ENCODE data around the gene ADRM1.
A peak's percentile ranks its signal among the peaks of the same experiment; 100 is the strongest.

ADRM1 gene

DNA sequence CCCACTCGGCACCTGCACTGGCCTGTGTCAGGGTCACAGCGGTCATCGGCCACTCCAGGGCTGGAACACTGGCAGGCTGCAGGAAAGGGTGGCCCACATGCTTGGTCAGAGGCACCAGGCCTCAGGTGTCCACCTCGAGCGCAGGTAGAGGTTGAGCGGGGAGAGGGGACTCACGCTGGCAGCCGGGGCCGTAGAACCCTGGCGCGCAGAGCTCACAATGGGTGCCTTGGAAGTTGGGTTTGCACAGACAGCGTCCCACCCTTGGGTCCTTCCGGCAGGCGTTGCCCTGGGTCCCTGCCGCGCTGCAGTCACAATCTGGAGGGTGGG lies 35.5 kb downstream of the ADRM1 start:
- H3K36me3 ChIP-seq (ENCODE audit: control insufficient read depth, insufficient read depth, low read length) = no peaks in the 10 kb centered on the region

DNA sequence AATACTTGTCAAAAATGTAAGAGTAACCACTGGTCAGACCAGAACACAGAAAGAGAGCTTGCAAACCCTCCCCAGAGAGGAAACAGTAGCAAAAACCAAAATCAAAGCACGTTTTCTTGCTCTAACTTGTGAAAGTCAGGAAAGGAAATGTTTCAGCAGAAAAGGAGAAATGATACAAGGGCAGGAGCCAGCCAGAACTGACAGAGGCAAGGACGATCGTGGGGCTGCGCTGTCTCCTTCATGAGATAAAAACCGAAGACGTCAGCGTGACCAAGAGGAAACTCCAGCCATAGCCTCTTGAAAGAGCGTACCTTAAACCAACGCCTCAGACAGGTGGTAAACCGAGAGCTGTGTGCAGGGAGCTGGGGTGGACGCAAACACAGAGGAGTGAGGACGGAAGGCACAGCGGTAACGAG lies 36.9 kb downstream of the ADRM1 start:
- TF ChIP-seq, protein P1, sequence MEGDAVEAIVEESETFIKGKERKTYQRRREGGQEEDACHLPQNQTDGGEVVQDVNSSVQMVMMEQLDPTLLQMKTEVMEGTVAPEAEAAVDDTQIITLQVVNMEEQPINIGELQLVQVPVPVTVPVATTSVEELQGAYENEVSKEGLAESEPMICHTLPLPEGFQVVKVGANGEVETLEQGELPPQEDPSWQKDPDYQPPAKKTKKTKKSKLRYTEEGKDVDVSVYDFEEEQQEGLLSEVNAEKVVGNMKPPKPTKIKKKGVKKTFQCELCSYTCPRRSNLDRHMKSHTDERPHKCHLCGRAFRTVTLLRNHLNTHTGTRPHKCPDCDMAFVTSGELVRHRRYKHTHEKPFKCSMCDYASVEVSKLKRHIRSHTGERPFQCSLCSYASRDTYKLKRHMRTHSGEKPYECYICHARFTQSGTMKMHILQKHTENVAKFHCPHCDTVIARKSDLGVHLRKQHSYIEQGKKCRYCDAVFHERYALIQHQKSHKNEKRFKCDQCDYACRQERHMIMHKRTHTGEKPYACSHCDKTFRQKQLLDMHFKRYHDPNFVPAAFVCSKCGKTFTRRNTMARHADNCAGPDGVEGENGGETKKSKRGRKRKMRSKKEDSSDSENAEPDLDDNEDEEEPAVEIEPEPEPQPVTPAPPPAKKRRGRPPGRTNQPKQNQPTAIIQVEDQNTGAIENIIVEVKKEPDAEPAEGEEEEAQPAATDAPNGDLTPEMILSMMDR (IDR thresholded peaks at IDR 0.05; ENCODE audit: insufficient read depth, low read length, poor library complexity, severe bottlenecking) = no peak
- Histone ChIP-seq H3K36me3 (ENCODE audit: control insufficient read depth, insufficient read depth, low read length) (no peaks in the 10 kb centered on the region), H3K4me3 (replicated peaks; ENCODE audit: low read depth, low read length) (peak overlapping the region; percentile 58), H3K27me3 (replicated peaks; ENCODE audit: control insufficient read depth, insufficient read depth, low read length) (no peaks in the 10 kb centered on the region)
- peak; percentile 74 for DNase-seq (ENCODE audit: extremely low read depth, insufficient read length)

More for the DNA sequence above, 35.5 kb downstream of the ADRM1 start:
- Histone ChIP-seq H3K4me3 (replicated peaks; ENCODE audit: low read depth, low read length) (no peak overlapping the region), H3K27me3 (replicated peaks; ENCODE audit: control insufficient read depth, insufficient read depth, low read length) (no peaks in the 10 kb centered on the region)
- no peak for DNase-seq (ENCODE audit: extremely low read depth, insufficient read length)
- TF ChIP-seq, protein P1 (IDR thresholded peaks at IDR 0.05; ENCODE audit: insufficient read depth, low read length, poor library complexity, severe bottlenecking) = no peak

DNA sequence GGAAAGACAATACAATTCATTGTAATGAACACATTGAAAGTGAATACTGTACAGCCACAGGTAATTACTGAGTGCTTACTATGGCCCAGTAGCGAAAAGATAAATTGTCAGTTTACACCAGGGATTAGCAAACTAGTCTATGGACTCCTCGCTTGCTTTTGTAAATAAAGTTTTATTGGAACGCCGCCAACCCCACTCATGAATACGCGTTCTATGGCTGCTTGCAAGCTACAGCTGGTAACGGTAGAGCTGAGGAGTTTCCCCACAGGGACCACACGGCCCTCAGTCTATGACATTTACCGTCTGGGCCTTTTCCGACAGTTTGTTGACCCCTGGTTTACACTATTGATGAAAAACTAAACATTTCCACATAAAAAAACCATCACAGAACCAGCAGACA lies 40.1 kb downstream of the ADRM1 start:
- Histone ChIP-seq H3K36me3 (ENCODE audit: control insufficient read depth, insufficient read depth, low read length) (no peaks in the 10 kb centered on the region), H3K27me3 (replicated peaks; ENCODE audit: control insufficient read depth, insufficient read depth, low read length) (no peaks in the 10 kb centered on the region), H3K4me3 (replicated peaks; ENCODE audit: low read depth, low read length) (no peak overlapping the region)
- TF ChIP-seq, protein P1 (IDR thresholded peaks at IDR 0.05; ENCODE audit: insufficient read depth, low read length, poor library complexity, severe bottlenecking) = no peak
- no peak for DNase-seq (ENCODE audit: extremely low read depth, insufficient read length)

DNA sequence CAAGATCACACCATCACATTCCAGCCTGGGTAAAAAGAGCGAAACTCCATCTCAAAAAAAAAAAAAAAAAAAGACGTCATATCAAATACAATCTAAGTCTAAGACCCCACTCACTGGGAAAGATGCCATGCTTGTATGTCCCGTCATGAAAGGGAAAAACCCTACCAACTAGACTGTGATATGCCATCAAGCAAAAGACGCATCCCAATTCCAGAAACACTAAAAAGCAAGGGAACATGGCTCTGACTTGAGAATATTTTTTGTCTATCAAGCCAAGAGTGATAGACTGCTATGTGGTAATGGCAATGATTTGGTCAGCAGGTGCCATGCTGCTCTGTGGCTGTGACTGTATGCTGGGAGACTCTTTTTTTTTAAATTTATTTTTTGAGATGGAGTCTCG lies 41.3 kb downstream of the ADRM1 start:
- TF ChIP-seq, protein P1 (IDR thresholded peaks at IDR 0.05; ENCODE audit: insufficient read depth, low read length, poor library complexity, severe bottlenecking) = no peak
- no peak for DNase-seq (ENCODE audit: extremely low read depth, insufficient read length)
- H3K36me3 ChIP-seq (ENCODE audit: control insufficient read depth, insufficient read depth, low read length) = no peaks in the 10 kb centered on the region
- H3K4me3 ChIP-seq (replicated peaks; ENCODE audit: low read depth, low read length) = no peak overlapping the region
- H3K27me3 ChIP-seq (replicated peaks; ENCODE audit: control insufficient read depth, insufficient read depth, low read length) = no peaks in the 10 kb centered on the region

DNA sequence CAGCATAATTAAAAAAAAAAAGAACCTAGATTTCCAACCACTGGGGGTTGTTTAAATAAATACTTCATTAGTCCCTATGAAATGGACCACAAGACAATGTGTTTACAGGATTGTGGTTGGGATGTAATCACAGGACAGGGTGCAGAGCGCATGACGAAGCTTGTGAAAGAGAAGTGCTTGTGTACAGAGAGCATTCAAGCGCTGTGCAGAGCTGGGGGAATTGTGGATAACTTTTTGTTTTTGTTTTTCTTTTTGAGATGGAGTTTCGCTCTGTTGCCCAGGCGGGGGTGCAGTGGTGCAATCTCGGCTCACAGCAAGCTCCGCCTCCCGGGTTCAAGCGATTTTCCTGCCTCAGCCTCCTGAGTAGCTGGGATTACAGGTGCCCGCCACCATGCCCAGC lies 42.0 kb downstream of the ADRM1 start:
- no peaks in the 10 kb centered on the region for H3K27me3 ChIP-seq (replicated peaks; ENCODE audit: control insufficient read depth, insufficient read depth, low read length)
- TF ChIP-seq, protein P1 (IDR thresholded peaks at IDR 0.05; ENCODE audit: insufficient read depth, low read length, poor library complexity, severe bottlenecking) = no peak
- H3K36me3 ChIP-seq (ENCODE audit: control insufficient read depth, insufficient read depth, low read length) = no peaks in the 10 kb centered on the region
- H3K4me3 ChIP-seq (replicated peaks; ENCODE audit: low read depth, low read length) = no peak overlapping the region
- no peak for DNase-seq (ENCODE audit: extremely low read depth, insufficient read length)

DNA sequence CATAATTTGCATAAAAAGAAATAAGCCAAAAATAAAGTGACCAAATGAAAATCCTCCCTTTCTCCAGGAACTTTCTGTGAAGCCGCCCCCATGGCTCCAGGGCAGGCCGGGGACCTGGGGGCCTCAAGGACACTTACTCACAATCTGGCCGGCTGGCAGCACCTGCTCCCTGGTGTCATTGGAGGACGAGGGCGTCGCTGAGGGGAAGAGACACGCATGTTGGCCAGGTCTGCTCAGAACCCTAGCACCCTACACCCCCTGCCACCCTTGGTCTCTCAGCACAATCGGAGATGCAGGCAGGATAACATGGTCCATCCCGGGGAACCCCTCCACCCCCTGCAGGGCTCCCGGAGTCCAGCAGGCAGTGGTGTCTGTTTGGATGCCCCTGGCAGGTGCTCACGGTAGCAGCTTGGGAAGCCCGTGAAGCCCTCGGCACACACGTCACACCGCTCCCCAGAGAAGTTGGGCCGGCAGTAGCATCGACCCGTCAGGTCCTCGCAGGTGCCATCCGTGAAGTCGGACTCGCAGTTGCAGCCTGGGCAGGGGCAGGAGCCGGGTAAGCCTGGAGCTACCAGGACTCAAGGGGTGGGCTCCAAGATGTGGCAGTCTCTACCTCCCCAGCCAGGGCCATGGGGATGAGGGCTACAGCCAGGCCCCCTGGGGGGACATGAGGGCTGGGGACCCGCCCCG lies 43.0 kb downstream of the ADRM1 start:
- TF ChIP-seq, protein P1 (IDR thresholded peaks at IDR 0.05; ENCODE audit: insufficient read depth, low read length, poor library complexity, severe bottlenecking) = no peak
- Histone ChIP-seq H3K36me3 (ENCODE audit: control insufficient read depth, insufficient read depth, low read length) (no peaks in the 10 kb centered on the region), H3K27me3 (replicated peaks; ENCODE audit: control insufficient read depth, insufficient read depth, low read length) (no peaks in the 10 kb centered on the region), H3K4me3 (replicated peaks; ENCODE audit: low read depth, low read length) (no peak overlapping the region)
- DNase-seq (ENCODE audit: extremely low read depth, insufficient read length) = no peak

Measured in GM06990 (cell line).